ENCODE data around the gene TMC2. TPM values are rescaled to one million over a fixed set of nuclear protein-coding genes. Genes with fewer than 3 reads are reported as not detected.

TMC2 gene
- total RNA-seq, 1 donor from 2014 or later: 0.11 TPM

- H3K4me3 Mint-ChIP-seq: no peak overlapping the region
- DNase-seq (ENCODE audit: low spot score in 2 of 2, unreplicated experiment in 2 of 2): no peak
- H3K27ac Mint-ChIP-seq: no peak overlapping the region
These were observed 151.1 kb downstream of the TMC2 start for GRCh38 chr20:2687514-2687913.

GRCh38 chr20:2688041-2688591 is 151.7 kb downstream of the TMC2 start:
- Mint-ChIP-seq H3K36me3 (peaks cover 4% of the 10 kb centered on the region), H3K4me1 (peaks cover 21% of the 10 kb centered on the region), H3K27me3 (ENCODE audit: low read depth) (peaks cover 81% of the 10 kb centered on the region), H3K9me3 (no peaks in the 10 kb centered on the region), H3K4me3 (peak overlapping the region; percentile 6), H3K27ac (no peak overlapping the region)
- peak; percentile 58 for TF ChIP-seq CTCF (IDR thresholded peaks at IDR 0.05; ENCODE audit: unreplicated experiment)
- DNase-seq (ENCODE audit: low spot score in 2 of 2, unreplicated experiment in 2 of 2): peak in 1 of 2 experiments; percentile 62

More at GRCh38 chr20:2687514-2687913, 151.1 kb downstream of the TMC2 start:
- Mint-ChIP-seq H3K36me3 (peaks cover 4% of the 10 kb centered on the region), H3K9me3 (no peaks in the 10 kb centered on the region), H3K4me1 (peaks cover 21% of the 10 kb centered on the region), H3K27me3 (ENCODE audit: low read depth) (peaks cover 87% of the 10 kb centered on the region)
- TF ChIP-seq CTCF (IDR thresholded peaks at IDR 0.05; ENCODE audit: unreplicated experiment): no peak

DNA sequence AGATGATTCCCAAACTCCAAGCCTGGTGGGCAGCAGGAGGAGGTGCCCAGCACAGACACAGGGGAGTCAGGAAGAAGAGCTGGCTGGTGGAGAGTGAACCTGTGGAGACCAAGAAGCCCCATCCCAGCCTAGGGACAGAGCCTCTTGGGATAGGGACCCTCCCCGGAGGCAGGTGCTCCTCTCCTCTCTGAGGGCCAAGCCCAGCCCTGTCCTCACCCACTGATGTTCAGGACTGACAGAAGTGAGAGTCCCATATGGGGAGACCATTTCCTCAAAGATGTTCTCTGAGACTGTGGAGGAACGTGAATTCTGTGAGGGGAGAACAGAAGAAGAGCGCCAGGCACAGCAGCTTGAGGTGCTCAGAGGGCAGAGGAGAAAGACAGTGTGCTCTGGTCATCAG is 153.8 kb downstream of the TMC2 start:
- DNase-seq (ENCODE audit: low spot score in 2 of 2, unreplicated experiment in 2 of 2): no peak
- Mint-ChIP-seq H3K27me3 (ENCODE audit: low read depth) (peaks cover 80% of the 10 kb centered on the region), H3K27ac (no peak overlapping the region), H3K36me3 (peaks cover 4% of the 10 kb centered on the region), H3K4me3 (no peak overlapping the region), H3K4me1 (peaks cover 28% of the 10 kb centered on the region), H3K9me3 (no peaks in the 10 kb centered on the region)
- no peak for TF ChIP-seq CTCF (IDR thresholded peaks at IDR 0.05; ENCODE audit: unreplicated experiment)

GRCh38 chr20:2690718-2691117 is 154.3 kb downstream of the TMC2 start:
- peaks cover 28% of the 10 kb centered on the region for H3K4me1 Mint-ChIP-seq
- H3K27me3 Mint-ChIP-seq (ENCODE audit: low read depth): peaks cover 80% of the 10 kb centered on the region
- peak overlapping the region; percentile 94 for H3K4me3 Mint-ChIP-seq
- no peak for DNase-seq (ENCODE audit: low spot score in 2 of 2, unreplicated experiment in 2 of 2)
- no peaks in the 10 kb centered on the region for H3K9me3 Mint-ChIP-seq
- peaks cover 4% of the 10 kb centered on the region for H3K36me3 Mint-ChIP-seq
- no peak for TF ChIP-seq CTCF (IDR thresholded peaks at IDR 0.05; ENCODE audit: unreplicated experiment)
- H3K27ac Mint-ChIP-seq: no peak overlapping the region

GRCh38 chr20:2691127-2691526 is 154.8 kb downstream of the TMC2 start:
- Mint-ChIP-seq H3K27me3 (ENCODE audit: low read depth) (peaks cover 80% of the 10 kb centered on the region), H3K4me1 (peaks cover 28% of the 10 kb centered on the region), H3K36me3 (peaks cover 7% of the 10 kb centered on the region), H3K9me3 (no peaks in the 10 kb centered on the region), H3K27ac (no peak overlapping the region), H3K4me3 (peak overlapping the region; percentile 94)
- TF ChIP-seq CTCF (IDR thresholded peaks at IDR 0.05; ENCODE audit: unreplicated experiment): no peak
- DNase-seq (ENCODE audit: low spot score in 2 of 2, unreplicated experiment in 2 of 2): no peak

Small RNAs within 50 kb of the gene (microRNA-seq; reads per million reads assigned to microRNA genes)
- gene MIR1292: 24.6 reads per million, percentile 47 among the genes with 10 or more reads in this experiment

Other genes starting within 250 kb of the TMC2 start
- gene TGM3, start 240.6 kb upstream of the TMC2 start, total RNA-seq: 0.11 to 0.24 TPM (median 0.13 TPM) in 3 replicates
- gene TGM6, start 155.7 kb upstream of the TMC2 start, total RNA-seq: not detected in 3 replicates
- 144 to 155 TPM (median 146 TPM) in 3 replicates for gene SNRPB, start 65.8 kb upstream of the TMC2 start, total RNA-seq
- gene ZNF343, start 27.7 kb upstream of the TMC2 start, total RNA-seq: 12.0 to 17.3 TPM (median 14.4 TPM) in 3 replicates
- gene NOP56, start 116.1 kb downstream of the TMC2 start, total RNA-seq: 258 to 275 TPM (median 267 TPM) in 3 replicates
- 87.9 to 93.1 TPM (median 91.6 TPM) in 3 replicates for gene IDH3B, start 127.6 kb downstream of the TMC2 start, total RNA-seq
- 65.5 to 78.8 TPM (median 66.4 TPM) in 3 replicates for gene EBF4, start 156.2 kb downstream of the TMC2 start, total RNA-seq

Measured in mesothelial cell of epicardium (in vitro differentiated cells).